Astrocyte of the spinal cord (primary cell): ENCODE results near the gene MUC7.

Experiments
- DNase-seq: peaks from one replicate; pipeline ENCODE4 v3.0.0; 2011; ENCODE audit warnings: low read depth, low spot score
- H3K4me3 ChIP-seq: 2 replicates; pipeline ENCODE4 v1.5.1; 2011; ENCODE audit warnings: low read depth, mild to moderate bottlenecking, low read length, moderate library complexity
- in situ Hi-C: cut with HindIII; loops from 2 replicates; pipeline ENCODE4 v1.10.0; 2017; ENCODE audit warnings: low sequenced_read_pairs
- TF ChIP-seq, protein P1 (sequence below): IDR thresholded peaks from 2 replicates; pipeline ENCODE4 v1.5.1; 2012; ENCODE audit warnings: low read depth, mild to moderate bottlenecking, low read length, inconsistent platforms

The MUC7 gene

DNA sequence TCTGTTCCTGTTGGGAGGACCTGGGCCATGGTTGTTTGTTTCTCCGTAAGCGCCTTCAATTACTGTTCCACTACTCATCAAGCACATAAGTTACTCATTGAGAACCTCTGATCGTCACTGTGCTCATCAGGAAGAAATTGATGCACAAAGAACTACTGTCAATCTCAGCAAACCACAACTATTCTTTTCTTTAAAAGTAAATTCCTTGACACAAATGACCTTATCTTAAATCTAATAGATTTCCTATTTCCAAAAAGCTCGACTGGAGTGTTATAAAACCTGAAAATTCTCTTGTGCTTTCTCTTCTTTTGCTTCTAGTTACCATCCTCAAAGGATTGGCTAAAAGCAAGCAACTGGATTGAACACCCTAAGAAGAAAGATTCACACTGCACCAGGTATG lies at the start of gene MUC7:
Gene MUC7, plus strand, starts transcription at position 301 of the 400 bp plus-strand sequence. CDS start 1,825 bp downstream, outside the sequence.
- TF ChIP-seq, protein P1, sequence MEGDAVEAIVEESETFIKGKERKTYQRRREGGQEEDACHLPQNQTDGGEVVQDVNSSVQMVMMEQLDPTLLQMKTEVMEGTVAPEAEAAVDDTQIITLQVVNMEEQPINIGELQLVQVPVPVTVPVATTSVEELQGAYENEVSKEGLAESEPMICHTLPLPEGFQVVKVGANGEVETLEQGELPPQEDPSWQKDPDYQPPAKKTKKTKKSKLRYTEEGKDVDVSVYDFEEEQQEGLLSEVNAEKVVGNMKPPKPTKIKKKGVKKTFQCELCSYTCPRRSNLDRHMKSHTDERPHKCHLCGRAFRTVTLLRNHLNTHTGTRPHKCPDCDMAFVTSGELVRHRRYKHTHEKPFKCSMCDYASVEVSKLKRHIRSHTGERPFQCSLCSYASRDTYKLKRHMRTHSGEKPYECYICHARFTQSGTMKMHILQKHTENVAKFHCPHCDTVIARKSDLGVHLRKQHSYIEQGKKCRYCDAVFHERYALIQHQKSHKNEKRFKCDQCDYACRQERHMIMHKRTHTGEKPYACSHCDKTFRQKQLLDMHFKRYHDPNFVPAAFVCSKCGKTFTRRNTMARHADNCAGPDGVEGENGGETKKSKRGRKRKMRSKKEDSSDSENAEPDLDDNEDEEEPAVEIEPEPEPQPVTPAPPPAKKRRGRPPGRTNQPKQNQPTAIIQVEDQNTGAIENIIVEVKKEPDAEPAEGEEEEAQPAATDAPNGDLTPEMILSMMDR, result no peak
- H3K4me3 ChIP-seq, result no peak within 1 kb of the TSS
- DNase-seq, result no peak
- in situ Hi-C loops, result no loop called here

DNA sequence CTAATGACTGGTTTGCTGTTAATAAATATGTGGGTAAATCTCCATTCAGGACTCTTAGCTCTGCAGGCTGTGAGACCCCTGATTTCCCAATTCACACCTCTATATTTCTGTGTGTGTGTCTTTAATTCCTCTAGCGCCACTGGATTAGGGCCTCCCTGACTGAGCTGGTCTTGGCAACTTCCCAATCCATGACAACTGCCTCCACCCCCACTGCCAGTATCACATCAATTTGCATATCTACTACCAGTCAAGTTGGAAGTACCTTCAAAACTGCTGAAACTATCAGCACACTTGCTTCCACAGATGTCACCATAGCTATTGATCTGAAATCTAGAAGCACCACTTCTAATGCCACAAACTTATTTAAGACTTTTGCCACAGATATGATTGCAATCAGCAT lies 46.7 kb upstream of the MUC7 start:
- in situ Hi-C loops, result no loop called here
- no peak overlapping the region for H3K4me3 ChIP-seq
- no peak for DNase-seq
- TF ChIP-seq, protein P1, result no peak

DNA sequence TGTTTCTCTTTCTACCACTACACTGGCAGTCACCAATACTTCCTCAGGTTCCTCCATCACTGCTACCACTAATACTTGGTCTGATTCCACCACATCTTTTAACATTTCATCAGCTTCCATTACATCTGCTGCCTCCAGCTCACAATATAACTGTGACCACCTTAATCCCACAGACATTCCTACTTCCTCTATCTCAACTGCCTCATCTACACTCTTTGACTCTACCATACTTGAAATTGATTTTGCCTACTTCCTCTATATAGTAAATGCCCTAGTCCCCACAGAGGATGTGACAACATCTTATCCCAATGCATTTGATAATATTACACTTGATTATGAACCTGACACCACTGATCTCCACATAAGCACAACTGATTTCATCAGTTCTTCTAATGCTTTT lies 45.2 kb upstream of the MUC7 start:
- TF ChIP-seq, protein P1, result no peak
- no peak for DNase-seq
- in situ Hi-C loops, result no loop called here
- H3K4me3 ChIP-seq, result no peak overlapping the region

DNA sequence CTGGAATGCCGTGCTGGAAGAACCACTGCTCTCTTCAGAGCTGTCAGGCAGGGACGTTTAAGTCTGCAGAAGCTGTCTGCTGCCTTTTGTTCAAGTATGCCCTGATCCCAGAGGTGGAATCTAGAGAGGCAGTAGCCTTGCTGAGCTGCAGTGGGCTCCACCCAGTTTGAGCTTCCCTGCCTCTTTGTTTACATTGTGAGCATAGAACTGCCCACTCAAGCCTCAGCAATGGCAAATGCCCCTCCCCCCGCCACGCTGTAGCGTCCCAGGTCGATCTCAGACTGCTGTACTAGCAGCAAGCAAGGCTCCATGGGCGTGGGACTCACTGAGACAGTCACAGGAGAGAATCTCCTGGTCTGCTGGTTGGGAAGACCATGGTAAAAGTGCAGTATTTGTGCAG lies 34.8 kb upstream of the MUC7 start:
- TF ChIP-seq, protein P1, result no peak

DNA sequence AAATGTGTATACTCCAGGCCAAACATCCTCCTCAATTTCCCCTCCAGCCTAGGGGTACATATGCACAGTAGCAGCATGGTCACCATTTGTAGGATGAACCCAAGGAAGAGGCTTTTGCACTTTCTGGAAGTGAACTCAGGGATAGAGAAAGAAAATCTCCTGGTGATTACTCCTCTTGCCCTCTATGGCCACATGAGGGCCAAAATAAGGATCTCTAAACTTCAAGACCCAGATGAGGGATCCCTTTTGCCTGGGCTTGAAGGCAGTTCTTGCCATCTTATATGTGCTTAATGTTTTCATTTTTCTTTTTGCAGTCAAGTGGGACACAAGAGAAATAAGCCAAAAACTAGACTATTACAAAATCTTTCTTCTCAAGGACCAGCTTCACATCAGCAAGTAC lies 29.5 kb upstream of the MUC7 start:
- no peak for DNase-seq
- H3K4me3 ChIP-seq, result no peak overlapping the region
- in situ Hi-C loops, result no loop called here
- TF ChIP-seq, protein P1, result no peak

More for the DNA sequence above, 34.8 kb upstream of the MUC7 start:
- DNase-seq, result no peak
- in situ Hi-C loops, result no loop called here
- no peak overlapping the region for H3K4me3 ChIP-seq

DNA sequence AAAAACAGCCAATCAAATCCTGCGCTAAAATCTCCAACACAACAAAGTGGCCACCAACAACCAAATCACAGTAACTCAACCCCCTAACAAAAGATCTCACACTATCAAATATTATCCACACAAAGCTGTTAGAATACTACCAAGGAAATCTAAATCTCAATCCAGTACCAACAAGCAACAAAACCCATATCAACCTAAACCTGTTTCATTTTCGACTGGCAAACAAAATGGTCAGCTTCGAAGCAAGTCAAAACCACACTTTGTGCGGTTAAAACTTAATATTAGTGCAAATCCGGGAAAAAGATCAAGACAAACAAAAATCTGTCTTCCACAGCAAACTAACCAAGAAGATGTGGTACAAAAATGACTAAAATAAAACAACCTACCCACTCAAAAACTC lies 28.7 kb upstream of the MUC7 start:
- TF ChIP-seq, protein P1, result no peak
- DNase-seq, result no peak
- in situ Hi-C loops, result no loop called here
- H3K4me3 ChIP-seq, result no peak overlapping the region

DNA sequence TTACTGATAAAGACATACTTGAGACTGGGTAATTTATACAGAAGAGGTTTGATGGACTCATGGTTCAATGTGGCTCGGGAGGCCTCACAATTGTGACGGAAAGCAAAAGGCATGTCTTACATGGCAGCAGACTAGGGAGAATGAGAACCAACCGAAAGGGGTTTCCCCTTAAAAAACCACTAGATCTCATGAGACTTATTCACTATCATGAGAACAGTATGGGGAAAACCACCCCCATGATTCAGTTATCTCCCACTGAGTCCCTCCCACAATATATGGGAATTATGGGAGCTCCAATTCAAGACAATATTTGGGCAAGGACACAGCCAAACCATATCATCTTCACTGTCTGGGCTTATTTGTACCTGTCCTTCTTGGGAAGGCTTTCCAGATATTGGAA lies 22.8 kb upstream of the MUC7 start:
- H3K4me3 ChIP-seq, result no peak overlapping the region
- TF ChIP-seq, protein P1, result no peak
- DNase-seq, result no peak
- in situ Hi-C loops, result no loop called here
